ENCODE data around the gene PRR14L. TPM values are rescaled to one million over a fixed set of nuclear protein-coding genes. Genes with fewer than 3 reads are reported as not detected.
"Not testable (repeated sequence)": the region's sequence is repeated elsewhere in the genome, so short reads cannot be mapped to it uniquely, and the experiment has no call there.

Gene PRR14L
- total RNA-seq, 2 experiments from 2014 or later: 40.2 to 45.1 TPM

DNA sequence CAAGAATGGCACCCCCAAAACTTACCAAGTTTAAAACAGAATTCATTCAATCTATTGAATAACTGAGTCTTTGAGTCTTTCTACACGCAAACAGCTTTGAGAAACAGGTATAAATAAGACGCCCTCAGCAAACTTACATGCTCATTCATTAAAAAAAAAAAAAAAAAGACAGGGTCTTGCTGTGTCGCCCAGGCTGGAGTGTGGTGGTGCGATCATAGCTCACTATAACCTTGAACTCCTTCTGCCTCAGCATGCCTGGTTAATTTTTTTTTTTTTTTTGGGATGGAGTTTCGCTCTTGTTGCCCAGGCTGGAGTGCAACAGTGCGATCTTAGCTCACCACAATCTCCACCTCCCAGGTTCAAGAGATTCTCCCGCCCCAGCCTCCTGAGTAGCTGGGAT lies 6.1 kb downstream of the PRR14L start:
- H3K4me1 Mint-ChIP-seq (ENCODE audit: low read depth): peaks cover 47% of the 10 kb centered on the region
- H3K27me3 Mint-ChIP-seq: no peaks in the 10 kb centered on the region
- ChIA-PET CTCF (no interaction called here), POLR2A (interaction anchor here (0.7 to 0.9 kb wide), 2 partner anchors 12 to 31 kb away, joined by 3 read pairs; no protein-coding TSS in a partner anchor)
- H3K27ac Mint-ChIP-seq: no peak overlapping the region
- H3K4me3 Mint-ChIP-seq: no peak overlapping the region
- TF ChIP-seq, protein P1, sequence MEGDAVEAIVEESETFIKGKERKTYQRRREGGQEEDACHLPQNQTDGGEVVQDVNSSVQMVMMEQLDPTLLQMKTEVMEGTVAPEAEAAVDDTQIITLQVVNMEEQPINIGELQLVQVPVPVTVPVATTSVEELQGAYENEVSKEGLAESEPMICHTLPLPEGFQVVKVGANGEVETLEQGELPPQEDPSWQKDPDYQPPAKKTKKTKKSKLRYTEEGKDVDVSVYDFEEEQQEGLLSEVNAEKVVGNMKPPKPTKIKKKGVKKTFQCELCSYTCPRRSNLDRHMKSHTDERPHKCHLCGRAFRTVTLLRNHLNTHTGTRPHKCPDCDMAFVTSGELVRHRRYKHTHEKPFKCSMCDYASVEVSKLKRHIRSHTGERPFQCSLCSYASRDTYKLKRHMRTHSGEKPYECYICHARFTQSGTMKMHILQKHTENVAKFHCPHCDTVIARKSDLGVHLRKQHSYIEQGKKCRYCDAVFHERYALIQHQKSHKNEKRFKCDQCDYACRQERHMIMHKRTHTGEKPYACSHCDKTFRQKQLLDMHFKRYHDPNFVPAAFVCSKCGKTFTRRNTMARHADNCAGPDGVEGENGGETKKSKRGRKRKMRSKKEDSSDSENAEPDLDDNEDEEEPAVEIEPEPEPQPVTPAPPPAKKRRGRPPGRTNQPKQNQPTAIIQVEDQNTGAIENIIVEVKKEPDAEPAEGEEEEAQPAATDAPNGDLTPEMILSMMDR (IDR thresholded peaks at IDR 0.05): no peak
- no peak for ATAC-seq
- H3K9me3 Mint-ChIP-seq: no peaks in the 10 kb centered on the region
- intact Hi-C loops (cut with micrococcal nuclease): no loop called here
- no peak for DNase-seq
- peaks cover 39% of the 10 kb centered on the region for H3K36me3 Mint-ChIP-seq (ENCODE audit: low read depth)

DNA sequence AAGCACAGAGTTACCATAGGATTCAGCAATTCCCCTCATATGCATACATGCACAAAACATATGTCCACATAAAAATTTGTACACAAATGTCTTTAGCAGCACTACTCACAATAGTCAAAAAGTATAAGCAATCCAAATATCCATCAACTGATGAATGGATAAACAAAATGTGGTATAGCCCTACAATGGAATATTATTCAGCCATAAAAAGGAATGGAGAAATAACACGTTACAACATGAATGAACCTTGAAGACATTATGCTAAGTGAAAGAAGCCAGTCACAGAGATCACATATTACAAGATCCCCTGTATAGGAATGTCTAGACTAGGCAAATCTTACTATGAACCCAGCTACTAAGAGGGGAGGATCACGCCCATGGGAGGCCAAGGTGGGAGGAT lies 7.2 kb downstream of the PRR14L start:
- POLR2A ChIA-PET: no interaction called here

DNA sequence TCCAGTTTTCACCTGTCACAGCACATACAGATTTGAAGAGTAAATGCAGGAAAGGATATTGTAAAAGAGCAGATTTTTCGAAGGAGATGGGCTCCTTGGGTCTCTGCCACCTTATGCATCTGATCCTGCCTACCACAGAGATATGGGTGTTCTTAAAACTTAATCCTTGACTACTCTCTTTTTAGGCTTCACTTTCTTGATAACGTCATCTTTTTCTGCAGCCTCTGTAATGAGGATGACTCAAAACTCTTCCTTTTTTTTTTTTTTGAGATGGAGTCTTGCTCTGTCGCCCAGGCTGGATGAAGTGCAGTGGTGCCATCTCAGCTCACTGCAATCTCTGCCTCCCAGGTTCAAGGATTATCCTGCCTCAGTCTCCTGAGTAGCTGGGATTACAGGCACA lies 7.8 kb downstream of the PRR14L start:
- ATAC-seq (no peak), DNase-seq (no peak)
- TF ChIP-seq, protein P1 (IDR thresholded peaks at IDR 0.05): no peak
- H3K9me3 Mint-ChIP-seq: no peaks in the 10 kb centered on the region
- ChIA-PET CTCF (interaction anchor here (1.1 kb wide), 1 partner anchor 32 kb away, joined by 3 read pairs; no protein-coding TSS in a partner anchor), POLR2A (interaction anchor here (1.0 kb wide), 1 partner anchor 47 kb away, joined by 3 read pairs; no protein-coding TSS in a partner anchor)
- H3K4me3 Mint-ChIP-seq: no peak overlapping the region
- intact Hi-C loops (cut with micrococcal nuclease): no loop called here
- H3K36me3 Mint-ChIP-seq (ENCODE audit: low read depth): peaks cover 34% of the 10 kb centered on the region
- H3K4me1 Mint-ChIP-seq (ENCODE audit: low read depth): peaks cover 40% of the 10 kb centered on the region
- H3K27me3 Mint-ChIP-seq: no peaks in the 10 kb centered on the region
- no peak overlapping the region for H3K27ac Mint-ChIP-seq

More for the DNA sequence above, 7.2 kb downstream of the PRR14L start:
- intact Hi-C loops (cut with micrococcal nuclease): no loop called here
- CTCF ChIA-PET: interaction anchor here (1.1 kb wide), 1 partner anchor 33 kb away, joined by 3 read pairs; no protein-coding TSS in a partner anchor
- ATAC-seq (no peak), DNase-seq (no peak)
- H3K27me3 Mint-ChIP-seq: no peaks in the 10 kb centered on the region
- TF ChIP-seq, protein P1 (IDR thresholded peaks at IDR 0.05): no peak
- H3K27ac Mint-ChIP-seq: peak overlapping the region; percentile 41
- no peak overlapping the region for H3K4me3 Mint-ChIP-seq
- H3K4me1 Mint-ChIP-seq (ENCODE audit: low read depth): peaks cover 44% of the 10 kb centered on the region
- H3K36me3 Mint-ChIP-seq (ENCODE audit: low read depth): peaks cover 40% of the 10 kb centered on the region
- H3K9me3 Mint-ChIP-seq: no peaks in the 10 kb centered on the region

DNA sequence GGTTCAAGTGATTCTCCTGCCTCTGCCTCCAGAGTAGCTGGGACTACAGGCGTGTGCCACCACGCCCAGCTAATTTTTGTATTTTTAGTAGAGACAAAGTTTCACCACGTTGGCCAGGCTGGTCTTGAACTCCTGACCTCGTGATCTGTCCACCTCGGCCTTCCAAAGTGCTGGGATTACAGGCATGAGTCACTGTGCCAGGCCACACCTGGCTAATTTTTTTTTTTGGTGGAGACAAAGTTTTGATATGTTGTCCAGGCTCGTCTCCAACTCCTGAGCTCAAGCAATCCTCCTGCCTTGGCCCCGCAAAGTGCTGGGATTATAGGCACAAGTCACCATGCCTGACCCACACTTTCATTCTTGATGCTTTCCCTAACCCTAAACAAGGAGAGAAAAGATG lies 9.6 kb downstream of the PRR14L start:
- POLR2A ChIA-PET, H3K27ac Mint-ChIP-seq: not testable (repeated sequence)
- CTCF ChIA-PET: interaction anchor here (0.6 kb wide), 1 partner anchor 511 kb away, joined by 3 read pairs; no protein-coding TSS in a partner anchor

DNA sequence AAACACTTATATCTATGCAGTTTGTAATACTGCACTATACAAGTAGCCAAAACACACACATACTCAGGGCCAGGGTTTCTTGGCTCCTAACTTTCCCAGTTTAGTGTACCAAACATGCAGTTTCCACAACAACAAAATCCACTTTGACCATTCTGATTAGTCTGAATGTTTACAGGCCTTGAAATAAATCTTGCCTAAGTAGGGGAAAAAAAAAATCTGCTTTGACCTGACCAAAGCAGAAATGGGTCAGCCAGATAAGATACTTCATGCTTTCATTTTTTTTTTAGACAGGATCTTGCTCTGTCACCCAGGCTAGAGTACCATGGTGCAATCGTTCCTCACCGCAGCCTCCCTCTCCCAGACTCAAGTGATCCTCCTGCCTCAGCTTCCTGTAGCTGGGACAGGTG lies 10.1 kb downstream of the PRR14L start:
- DNase-seq (no peak), ATAC-seq (no peak)
- H3K27ac Mint-ChIP-seq: peak overlapping the region; percentile 9
- ChIA-PET CTCF (interaction anchor here (0.6 to 1.1 kb wide), 2 partner anchors 231 to 510 kb away, joined by 3 read pairs; no protein-coding TSS in a partner anchor), POLR2A (no interaction called here)
- H3K4me1 Mint-ChIP-seq (ENCODE audit: low read depth): peaks cover 37% of the 10 kb centered on the region
- no peaks in the 10 kb centered on the region for H3K9me3 Mint-ChIP-seq
- H3K36me3 Mint-ChIP-seq (ENCODE audit: low read depth): peaks cover 29% of the 10 kb centered on the region
- intact Hi-C loops (cut with micrococcal nuclease): no loop called here
- no peaks in the 10 kb centered on the region for H3K27me3 Mint-ChIP-seq
- TF ChIP-seq, protein P1 (IDR thresholded peaks at IDR 0.05): no peak
- H3K4me3 Mint-ChIP-seq: no peak overlapping the region

More for the DNA sequence above, 9.6 kb downstream of the PRR14L start:
- peaks cover 27% of the 10 kb centered on the region for H3K36me3 Mint-ChIP-seq (ENCODE audit: low read depth)
- intact Hi-C loops (cut with micrococcal nuclease); ATAC-seq; H3K9me3 Mint-ChIP-seq; H3K4me3 Mint-ChIP-seq; H3K27me3 Mint-ChIP-seq; DNase-seq: not testable (repeated sequence)
- peaks cover 37% of the 10 kb centered on the region for H3K4me1 Mint-ChIP-seq (ENCODE audit: low read depth)

Measured in activated CD8-positive, alpha-beta T cell treated with anti-CD3 and anti-CD28 coated beads for 36 hours (primary cell).